Neural cell (in vitro differentiated cells): ENCODE data around the gene RBM20. TPM values are rescaled to one million over a fixed set of nuclear protein-coding genes. Genes with fewer than 3 reads are reported as not detected.

Experiments used
- H2AFZ ChIP-seq: fragments of 200-600, 300-800 bp; sonication (generic), shearing (Covaris generic); 2 replicates; pipeline ENCODE4 v1.6.0; 2014; ENCODE audit warnings: low read depth, mild to moderate bottlenecking, antibody characterized with exemption, low read length, moderate library complexity
- H3F3A ChIP-seq: fragments of 200-600 bp; shearing (Covaris generic); 2 replicates; pipeline ENCODE4 v1.6.1; 2016; ENCODE audit warnings: mild to moderate bottlenecking, moderate library complexity, mixed read lengths, antibody characterized with exemption, low read length; ENCODE audit not compliant: insufficient read depth, poor library complexity, severe bottlenecking
- H3K27ac ChIP-seq: fragments of 200-600, 300-800 bp; sonication (generic), shearing (Covaris generic); 2 replicates; pipeline ENCODE4 v1.5.1; 2014; ENCODE audit warnings: mild to moderate bottlenecking, low read length, moderate library complexity
- H3K27me3 ChIP-seq: fragments of 300-800, 200-600 bp; sonication (generic), shearing (Covaris generic); 2 replicates; pipeline ENCODE4 v1.6.0; 2014; ENCODE audit warnings: mild to moderate bottlenecking, low read depth, low read length, moderate library complexity; ENCODE audit not compliant: insufficient read depth
- H3K36me3 ChIP-seq: fragments of 300-800, 200-600 bp; sonication (generic), shearing (Covaris generic); 2 replicates; pipeline ENCODE4 v1.5.1; 2014; ENCODE audit warnings: mild to moderate bottlenecking, antibody characterized with exemption, low read length, moderate library complexity; ENCODE audit not compliant: insufficient read depth
- H3K4me2 ChIP-seq: fragments of 300-800, 200-600 bp; sonication (generic), shearing (Covaris generic); 2 replicates; pipeline ENCODE4 v1.6.0; 2014; ENCODE audit warnings: mild to moderate bottlenecking, low read length
- H3K4me3 ChIP-seq: fragments of 300-800, 200-600 bp; sonication (generic), shearing (Covaris generic); 2 replicates; pipeline ENCODE4 v1.5.1; 2014; ENCODE audit warnings: mild to moderate bottlenecking, low read length, moderate library complexity
- H3K79me2 ChIP-seq: fragments of 200-600 bp; shearing (Covaris generic); replicated peaks from 2 replicates; pipeline ENCODE4 v1.6.0; 2014; ENCODE audit warnings: mild to moderate bottlenecking, low read length, moderate library complexity; ENCODE audit not compliant: insufficient read depth
- H3K9ac ChIP-seq: fragments of 300-800, 200-600 bp; sonication (generic), shearing (Covaris generic); 2 replicates; pipeline ENCODE4 v1.6.1; 2016; ENCODE audit warnings: mild to moderate bottlenecking, low read length, mixed read lengths
- H3K9me2 ChIP-seq: fragments of 200-600 bp; shearing (Covaris generic); 2 replicates; pipeline ENCODE4 v1.6.1; 2016; ENCODE audit warnings: mild to moderate bottlenecking, low read length, mixed read lengths; ENCODE audit not compliant: insufficient read depth
- H3K9me3 ChIP-seq: fragments of 200-600, 300-800 bp; sonication (generic), shearing (Covaris generic); 2 replicates; pipeline ENCODE4 v1.6.1; 2016; ENCODE audit warnings: mild to moderate bottlenecking, mixed run types, low read length, moderate library complexity, mixed read lengths
- H4K20me1 ChIP-seq: fragments of 200-600 bp; shearing (Covaris generic); 2 replicates; pipeline ENCODE4 v1.6.1; 2016; ENCODE audit warnings: mild to moderate bottlenecking, mixed run types; ENCODE audit not compliant: insufficient read depth
- EP300 ChIP-seq: fragments of 450-650 bp; conservative IDR thresholded peaks from 2 replicates; pipeline ENCODE4 v1.6.1; 2014; ENCODE audit warnings: antibody characterized with exemption, mild to moderate bottlenecking, moderate library complexity; ENCODE audit not compliant: poor library complexity, severe bottlenecking
- EZH2 ChIP-seq: fragments of 200-600, 300-800 bp; shearing (Covaris generic), sonication (generic); IDR thresholded peaks from 2 replicates; pipeline ENCODE4 v1.6.1; 2014; ENCODE audit warnings: antibody characterized with exemption, low read length, borderline replicate concordance, mild to moderate bottlenecking; ENCODE audit not compliant: insufficient read depth, poor library complexity, severe bottlenecking
- MXI1 ChIP-seq: fragments of 450-650 bp; conservative IDR thresholded peaks from 2 replicates; pipeline ENCODE4 v1.6.1; 2014; ENCODE audit warnings: antibody characterized with exemption, mild to moderate bottlenecking; ENCODE audit not compliant: poor library complexity, severe bottlenecking
- POLR2AphosphoS5 ChIP-seq: IDR thresholded peaks from 2 replicates; pipeline ENCODE4 v1.6.1; 2012
- RAD21 ChIP-seq: fragments of 450-650 bp; conservative IDR thresholded peaks from 2 replicates; pipeline ENCODE4 v1.6.1; 2014; ENCODE audit warnings: antibody characterized with exemption, mild to moderate bottlenecking, moderate library complexity
- SMC3 ChIP-seq: fragments of 450-650 bp; conservative IDR thresholded peaks from 2 replicates; pipeline ENCODE4 v1.6.1; 2014; ENCODE audit warnings: antibody characterized with exemption, mild to moderate bottlenecking, moderate library complexity; ENCODE audit not compliant: poor library complexity
- TAF1 ChIP-seq: IDR thresholded peaks from 2 replicates; pipeline ENCODE4 v1.6.1; 2012; ENCODE audit warnings: low read depth
- polyA plus RNA-seq: library from polyadenylated mRNA; depleted of rRNA; stranded (reverse); fragments of >200 nt; gene quantifications from 2 replicates; pipeline ENCODE4 v1.2.3, GENCODE V29; 2014
- TF ChIP-seq, protein P1 (sequence below): IDR thresholded peaks from 2 replicates; pipeline ENCODE4 v1.6.1; 2012; ENCODE audit warnings: borderline replicate concordance
- TF ChIP-seq, protein P2 (sequence below): fragments of 450-650 bp; IDR thresholded peaks from 2 replicates; pipeline ENCODE4 v1.5.1; 2014; ENCODE audit warnings: antibody characterized with exemption, mild to moderate bottlenecking, moderate library complexity; ENCODE audit not compliant: poor library complexity, severe bottlenecking

The RBM20 gene
- polyA plus RNA-seq, 1 donor from 2014 or later = 0.07 TPM

DNA sequence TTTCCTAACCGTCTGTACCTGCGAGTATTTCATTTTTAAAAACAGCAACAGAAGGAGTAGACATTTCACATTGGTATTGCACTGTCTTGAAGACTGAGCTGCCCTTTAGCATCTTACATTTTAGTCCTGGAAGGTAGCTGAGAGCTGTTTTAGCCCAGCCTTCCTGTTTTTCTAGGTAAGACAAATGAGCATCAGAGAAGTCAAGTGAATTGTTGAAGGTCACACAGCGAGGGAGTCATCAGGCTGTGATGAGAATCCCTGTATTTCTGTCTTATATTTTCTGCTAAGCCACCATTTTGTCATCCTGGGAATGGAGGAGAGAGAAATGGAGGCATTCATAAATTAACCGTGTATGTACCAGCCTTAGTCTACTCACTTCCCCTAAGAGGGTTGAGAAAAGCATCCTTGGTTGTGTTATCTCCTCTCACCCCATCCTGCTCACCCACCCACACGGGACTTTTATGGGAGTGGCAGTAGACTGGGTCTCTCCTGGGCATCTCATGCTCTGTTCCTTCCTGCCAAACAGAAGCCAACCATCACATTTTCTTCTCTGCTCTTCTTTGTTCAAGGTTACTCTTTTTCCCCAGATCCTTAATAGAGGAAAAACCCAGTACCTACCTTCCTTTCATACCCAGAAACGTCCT lies 8.5 kb downstream of the RBM20 start:
- Histone ChIP-seq H3K27me3 (peaks cover 7% of the 10 kb centered on the region), H4K20me1 (no peaks in the 10 kb centered on the region), H3K36me3 (no peaks in the 10 kb centered on the region), H3K9me2 (no peaks in the 10 kb centered on the region), H3K27ac (no peak overlapping the region), H3K79me2 (no peaks in the 10 kb centered on the region), H3F3A (no peaks in the 10 kb centered on the region), H3K4me3 (no peak overlapping the region), H3K4me2 (no peak overlapping the region), H3K9ac (no peak overlapping the region), H3K9me3 (no peaks in the 10 kb centered on the region), H2AFZ (no peak overlapping the region)
- no peak for TF ChIP-seq SMC3
- no peak for TF ChIP-seq RAD21
- TF ChIP-seq POLR2AphosphoS5 = no peak
- no peak for TF ChIP-seq EZH2
- TF ChIP-seq, protein P1, sequence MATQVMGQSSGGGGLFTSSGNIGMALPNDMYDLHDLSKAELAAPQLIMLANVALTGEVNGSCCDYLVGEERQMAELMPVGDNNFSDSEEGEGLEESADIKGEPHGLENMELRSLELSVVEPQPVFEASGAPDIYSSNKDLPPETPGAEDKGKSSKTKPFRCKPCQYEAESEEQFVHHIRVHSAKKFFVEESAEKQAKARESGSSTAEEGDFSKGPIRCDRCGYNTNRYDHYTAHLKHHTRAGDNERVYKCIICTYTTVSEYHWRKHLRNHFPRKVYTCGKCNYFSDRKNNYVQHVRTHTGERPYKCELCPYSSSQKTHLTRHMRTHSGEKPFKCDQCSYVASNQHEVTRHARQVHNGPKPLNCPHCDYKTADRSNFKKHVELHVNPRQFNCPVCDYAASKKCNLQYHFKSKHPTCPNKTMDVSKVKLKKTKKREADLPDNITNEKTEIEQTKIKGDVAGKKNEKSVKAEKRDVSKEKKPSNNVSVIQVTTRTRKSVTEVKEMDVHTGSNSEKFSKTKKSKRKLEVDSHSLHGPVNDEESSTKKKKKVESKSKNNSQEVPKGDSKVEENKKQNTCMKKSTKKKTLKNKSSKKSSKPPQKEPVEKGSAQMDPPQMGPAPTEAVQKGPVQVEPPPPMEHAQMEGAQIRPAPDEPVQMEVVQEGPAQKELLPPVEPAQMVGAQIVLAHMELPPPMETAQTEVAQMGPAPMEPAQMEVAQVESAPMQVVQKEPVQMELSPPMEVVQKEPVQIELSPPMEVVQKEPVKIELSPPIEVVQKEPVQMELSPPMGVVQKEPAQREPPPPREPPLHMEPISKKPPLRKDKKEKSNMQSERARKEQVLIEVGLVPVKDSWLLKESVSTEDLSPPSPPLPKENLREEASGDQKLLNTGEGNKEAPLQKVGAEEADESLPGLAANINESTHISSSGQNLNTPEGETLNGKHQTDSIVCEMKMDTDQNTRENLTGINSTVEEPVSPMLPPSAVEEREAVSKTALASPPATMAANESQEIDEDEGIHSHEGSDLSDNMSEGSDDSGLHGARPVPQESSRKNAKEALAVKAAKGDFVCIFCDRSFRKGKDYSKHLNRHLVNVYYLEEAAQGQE = no peak
- no peak for TF ChIP-seq MXI1
- no peak for TF ChIP-seq EP300
- TF ChIP-seq, protein P2, sequence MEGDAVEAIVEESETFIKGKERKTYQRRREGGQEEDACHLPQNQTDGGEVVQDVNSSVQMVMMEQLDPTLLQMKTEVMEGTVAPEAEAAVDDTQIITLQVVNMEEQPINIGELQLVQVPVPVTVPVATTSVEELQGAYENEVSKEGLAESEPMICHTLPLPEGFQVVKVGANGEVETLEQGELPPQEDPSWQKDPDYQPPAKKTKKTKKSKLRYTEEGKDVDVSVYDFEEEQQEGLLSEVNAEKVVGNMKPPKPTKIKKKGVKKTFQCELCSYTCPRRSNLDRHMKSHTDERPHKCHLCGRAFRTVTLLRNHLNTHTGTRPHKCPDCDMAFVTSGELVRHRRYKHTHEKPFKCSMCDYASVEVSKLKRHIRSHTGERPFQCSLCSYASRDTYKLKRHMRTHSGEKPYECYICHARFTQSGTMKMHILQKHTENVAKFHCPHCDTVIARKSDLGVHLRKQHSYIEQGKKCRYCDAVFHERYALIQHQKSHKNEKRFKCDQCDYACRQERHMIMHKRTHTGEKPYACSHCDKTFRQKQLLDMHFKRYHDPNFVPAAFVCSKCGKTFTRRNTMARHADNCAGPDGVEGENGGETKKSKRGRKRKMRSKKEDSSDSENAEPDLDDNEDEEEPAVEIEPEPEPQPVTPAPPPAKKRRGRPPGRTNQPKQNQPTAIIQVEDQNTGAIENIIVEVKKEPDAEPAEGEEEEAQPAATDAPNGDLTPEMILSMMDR = no peak
- no peak for TF ChIP-seq TAF1

DNA sequence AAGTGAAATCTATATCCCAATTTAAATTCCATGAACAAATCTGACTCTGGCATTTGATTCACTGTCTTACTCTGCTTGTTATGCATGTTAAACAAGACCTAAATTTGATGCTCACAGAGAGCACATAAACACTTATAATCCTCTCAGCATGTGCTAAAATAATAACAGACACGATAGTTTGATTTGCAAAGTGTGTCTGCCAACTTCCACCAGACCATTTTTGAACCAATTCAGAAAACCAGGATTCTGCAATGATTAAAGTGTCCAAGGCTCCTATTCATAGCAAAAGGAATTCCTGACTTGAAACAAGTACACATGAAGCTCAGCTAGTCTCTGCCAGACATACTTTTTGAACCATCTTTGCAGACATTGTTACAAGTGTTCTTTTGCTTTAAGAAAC lies 11.2 kb downstream of the RBM20 start:
- no peak overlapping the region for H3K4me2 ChIP-seq
- H3K27me3 ChIP-seq = no peaks in the 10 kb centered on the region
- H2AFZ ChIP-seq = no peak overlapping the region
- H3F3A ChIP-seq = no peaks in the 10 kb centered on the region
- no peak for TF ChIP-seq POLR2AphosphoS5
- TF ChIP-seq RAD21 = no peak
- TF ChIP-seq TAF1 = no peak
- TF ChIP-seq EZH2 = no peak
- TF ChIP-seq MXI1 = no peak
- TF ChIP-seq, protein P1 = no peak
- TF ChIP-seq, protein P2 = no peak
- no peak overlapping the region for H3K27ac ChIP-seq
- no peaks in the 10 kb centered on the region for H3K9me3 ChIP-seq
- no peaks in the 10 kb centered on the region for H3K79me2 ChIP-seq
- no peaks in the 10 kb centered on the region for H4K20me1 ChIP-seq
- H3K4me3 ChIP-seq = no peak overlapping the region
- H3K36me3 ChIP-seq = no peaks in the 10 kb centered on the region
- no peak overlapping the region for H3K9ac ChIP-seq
- no peaks in the 10 kb centered on the region for H3K9me2 ChIP-seq
